Measurements from ENCODE around the gene CNN2. TPM values are rescaled to one million over a fixed set of nuclear protein-coding genes. Genes with fewer than 3 reads are reported as not detected.

Gene CNN2
- total and polyA plus RNA-seq, 2 of the 13 experiments (the other 11 are each of a cell fraction or from before 2014, with no cell fraction given) = 63.6 to 70.0 TPM

GRCh38 chr19:1039646-1040475 is 13.5 kb downstream of the CNN2 start, which contains the start of gene ABCA7 (continued):
- TF ChIP-seq ZNF33B (CRISPR knock-in tag; IDR thresholded peaks at IDR 0.05) (peak; percentile 40; the same call in 1 of the 2 replicates), XRCC5 (optimal IDR thresholded peaks at IDR 0.05; ENCODE audit: low read length) (peak; percentile 77), HOXA5 (CRISPR knock-in tag; IDR thresholded peaks at IDR 0.05) (no peak), ZNF274 (CRISPR knock-in tag; IDR thresholded peaks at IDR 0.05) (peak; percentile 80), ZMAT3 (CRISPR knock-in tag; conservative IDR thresholded peaks at IDR 0.05) (no peak), ZNF251 (CRISPR knock-in tag; IDR thresholded peaks at IDR 0.05) (no peak), KLF16 (CRISPR knock-in tag; IDR thresholded peaks at IDR 0.05) (peak in 1 of 2 experiments; percentile 71; a peak in 1 of 4 replicates), RAD21 (CRISPR knock-in tag; IDR thresholded peaks at IDR 0.05) (peak; percentile 34), ZNF710 (CRISPR knock-in tag; IDR thresholded peaks at IDR 0.05; ENCODE audit: borderline replicate concordance) (no peak; the same call in 1 of the 2 replicates), ZNF761 (CRISPR knock-in tag; conservative IDR thresholded peaks at IDR 0.05) (no peak), ZKSCAN8 (CRISPR knock-in tag; IDR thresholded peaks at IDR 0.05; ENCODE audit: borderline replicate concordance) (no peak), PRDM4 (CRISPR knock-in tag; IDR thresholded peaks at IDR 0.05; ENCODE audit: borderline replicate concordance) (no peak), ZNF737 (CRISPR knock-in tag; IDR thresholded peaks at IDR 0.05; ENCODE audit: borderline replicate concordance) (no peak), HDAC2 (CRISPR knock-in tag; IDR thresholded peaks at IDR 0.05) (peak; percentile 60; the same call in 1 of the 2 replicates), AGO2 (optimal IDR thresholded peaks at IDR 0.05; ENCODE audit: low read depth, low read length) (peak; percentile 83), CSRNP1 (CRISPR knock-in tag; IDR thresholded peaks at IDR 0.05) (no peak), HNRNPUL1 (IDR thresholded peaks at IDR 0.05; ENCODE audit: low read depth, low read length) (no peak), ZBTB2 (CRISPR knock-in tag; IDR thresholded peaks at IDR 0.05; ENCODE audit: low read depth) (no peak)

Data from HepG2 (cell line).